Hepatocyte (in vitro differentiated cells): ENCODE results near the gene PLEKHJ1. TPM values are rescaled to one million over a fixed set of nuclear protein-coding genes. Genes with fewer than 3 reads are reported as not detected.

Experiments used
- DNase-seq: peaks from one replicate; pipeline ENCODE4 v3.0.0-alpha.2; 2016; ENCODE audit warnings: low spot score
- H2AFZ ChIP-seq: fragments of 200-600 bp; sonication (generic); 2 replicates; pipeline ENCODE4 v1.6.0; 2016; ENCODE audit warnings: antibody characterized with exemption, mild to moderate bottlenecking
- H3K27ac ChIP-seq: fragments of 200-600 bp; sonication (generic); 2 replicates; pipeline ENCODE4 v1.5.1; 2016; ENCODE audit warnings: mild to moderate bottlenecking
- H3K27me3 ChIP-seq: fragments of 200-600 bp; sonication (generic); 2 replicates; pipeline ENCODE4 v1.6.1; 2016
- H3K36me3 ChIP-seq: fragments of 200-600 bp; sonication (generic); replicated peaks from 2 replicates; pipeline ENCODE4 v1.5.1; 2016; ENCODE audit warnings: low read depth; ENCODE audit not compliant: insufficient read depth
- H3K4me1 ChIP-seq: fragments of 200-600 bp; sonication (generic); 2 replicates; pipeline ENCODE4 v1.5.1; 2016; ENCODE audit warnings: mild to moderate bottlenecking, moderate library complexity; ENCODE audit not compliant: insufficient read depth
- H3K4me2 ChIP-seq: fragments of 200-600 bp; sonication (generic); 2 replicates; pipeline ENCODE4 v1.6.0; 2016
- H3K4me3 ChIP-seq: fragments of 200-600 bp; sonication (generic); 2 replicates; pipeline ENCODE4 v1.5.1; 2016; ENCODE audit warnings: mild to moderate bottlenecking
- H3K79me2 ChIP-seq: fragments of 200-600 bp; sonication (generic); 2 replicates; pipeline ENCODE4 v1.6.0; 2017; ENCODE audit warnings: mild to moderate bottlenecking
- H3K9me2 ChIP-seq: fragments of 200-600 bp; sonication (generic); replicated peaks from 2 replicates; pipeline ENCODE4 v1.6.0; 2017; ENCODE audit warnings: mild to moderate bottlenecking; ENCODE audit not compliant: insufficient read depth
- H3K9me3 ChIP-seq: fragments of 200-600 bp; sonication (generic); 2 replicates; pipeline ENCODE4 v1.5.1; 2016; ENCODE audit warnings: low read depth, mild to moderate bottlenecking
- H4K20me1 ChIP-seq: fragments of 200-600 bp; sonication (generic); 2 replicates; pipeline ENCODE4 v1.6.0; 2016; ENCODE audit warnings: mild to moderate bottlenecking; ENCODE audit not compliant: insufficient read depth, poor library complexity, severe bottlenecking
- CTCF ChIP-seq: fragments of 200-600 bp; sonication (generic); IDR thresholded peaks from 2 replicates; pipeline ENCODE4 v1.5.1; 2016; ENCODE audit warnings: antibody characterized with exemption, mild to moderate bottlenecking; ENCODE audit not compliant: poor library complexity
- EZH2 ChIP-seq: fragments of 200-600 bp; sonication (generic); IDR thresholded peaks from 2 replicates; pipeline ENCODE4 v1.6.1; 2016; ENCODE audit warnings: antibody characterized with exemption, mild to moderate bottlenecking, borderline replicate concordance
- EZH2phosphoT487 ChIP-seq: fragments of 200-600 bp; sonication (generic); IDR thresholded peaks from one replicate; pipeline ENCODE4 v1.6.1; 2018; ENCODE audit warnings: antibody characterized with exemption, mild to moderate bottlenecking, low read depth, moderate library complexity; ENCODE audit not compliant: unreplicated experiment, severe bottlenecking
- WGBS: methylation state at CpG from one replicate; pipeline ENCODE4 v1.1.6; 2016; ENCODE audit warnings: low lambda C conversion rate; ENCODE audit errors: missing lambda C conversion rate; 5-methylcytosine and 5-hydroxymethylcytosine counted together
- microRNA counts: library from miRNA; unstranded; fragments of <30 nt; microRNA quantifications from one replicate; lab custom pipeline; 2017
- microRNA-seq: library from miRNA; unstranded; fragments of <30 nt; microRNA quantifications from one replicate; pipeline ENCODE4, GENCODE V29; 2017
- polyA plus RNA-seq: library from polyadenylated mRNA; unstranded; fragments of >200 nt; fragmentation: Nextera tagmentation; extraction: Ambion mirVana; gene quantifications from 2 replicates; pipeline ENCODE4 v1.2.1, GENCODE V29; 2016
- small RNA-seq: library from RNA; depleted of rRNA; stranded (forward); fragments of <200 nt; gene quantifications from one replicate; pipeline ENCODE3, GENCODE V24; 2014
- total RNA-seq: library from RNA; depleted of rRNA; stranded (reverse); fragments of >200 nt; gene quantifications from 2 replicates; pipeline ENCODE4 v1.2.3, GENCODE V29; 2014

Gene PLEKHJ1
- total and polyA plus RNA-seq, 2 experiments from 2014 or later = 165 to 190 TPM

DNA sequence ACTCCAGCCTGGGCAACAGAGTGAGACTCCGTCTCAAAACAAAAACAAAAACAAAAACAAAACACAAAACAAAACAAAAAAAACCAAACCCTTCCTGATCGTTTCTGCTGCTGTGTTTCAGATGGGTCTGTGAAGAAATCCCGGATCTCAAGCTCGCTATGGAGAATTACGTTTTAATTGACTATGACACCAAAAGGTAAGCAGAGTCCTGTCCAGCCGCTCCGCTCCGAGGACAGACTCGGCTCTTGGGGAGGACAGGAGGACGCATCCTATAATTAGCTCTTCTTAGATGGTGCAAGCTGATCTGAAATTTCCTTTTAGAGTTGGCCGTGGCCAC, 50.4 kb downstream of the PLEKHJ1 start:
- H3K36me3 ChIP-seq = no peaks in the 10 kb centered on the region
- H3K9me3 ChIP-seq = no peaks in the 10 kb centered on the region
- no peak for DNase-seq
- TF ChIP-seq EZH2phosphoT487 (no peak), CTCF (no peak), EZH2 (no peak)
- H3K27me3 ChIP-seq = no peaks in the 10 kb centered on the region
- H3K27ac ChIP-seq = peak overlapping the region; percentile 76
- no peak overlapping the region for H2AFZ ChIP-seq
- H3K79me2 ChIP-seq = peaks cover 75% of the 10 kb centered on the region
- peaks cover 23% of the 10 kb centered on the region for H4K20me1 ChIP-seq
- H3K4me1 ChIP-seq = peaks cover 24% of the 10 kb centered on the region
- H3K4me3 ChIP-seq = no peak overlapping the region
- peak overlapping the region; percentile 63 for H3K4me2 ChIP-seq
- no peaks in the 10 kb centered on the region for H3K9me2 ChIP-seq
- 57% methylated on average over 11 of the region's 11 CpGs for WGBS

DNA sequence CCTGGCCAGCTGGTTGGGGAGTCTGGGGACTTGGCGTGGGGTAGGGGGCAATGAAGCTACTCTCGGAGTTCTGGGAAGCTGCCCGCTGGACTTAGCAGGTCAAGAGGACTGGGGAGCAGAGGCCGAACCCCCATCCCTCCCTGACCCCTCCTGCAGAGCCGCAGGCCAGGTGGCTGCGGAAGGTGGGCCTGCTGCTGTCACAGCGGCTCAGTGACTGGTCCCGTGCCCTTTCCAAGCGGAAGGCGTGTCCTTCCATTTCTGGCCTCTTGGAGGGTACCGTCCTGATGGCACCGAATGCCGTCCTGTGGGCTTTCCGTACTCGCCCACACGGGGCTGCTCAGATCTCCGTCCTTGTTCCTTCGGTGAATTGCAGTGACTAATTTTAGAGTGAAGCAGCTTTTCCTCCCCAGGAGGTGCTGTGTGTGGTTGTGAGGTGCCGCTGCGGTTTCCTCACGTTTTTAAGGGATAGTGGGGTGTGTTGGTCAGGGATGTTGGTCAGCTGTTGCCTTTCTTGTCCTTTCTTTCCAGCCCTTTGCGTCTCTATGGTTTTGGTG, 51.6 kb downstream of the PLEKHJ1 start:
- Histone ChIP-seq H3K9me3 (no peaks in the 10 kb centered on the region), H3K9me2 (no peaks in the 10 kb centered on the region), H3K79me2 (peaks cover 86% of the 10 kb centered on the region), H3K4me2 (no peak overlapping the region), H3K36me3 (no peaks in the 10 kb centered on the region), H3K27me3 (no peaks in the 10 kb centered on the region), H3K27ac (no peak overlapping the region), H3K4me3 (no peak overlapping the region), H2AFZ (no peak overlapping the region), H4K20me1 (peaks cover 30% of the 10 kb centered on the region), H3K4me1 (peaks cover 24% of the 10 kb centered on the region)
- WGBS = 97% methylated on average over 22 of the region's 22 CpGs
- TF ChIP-seq EZH2 (no peak), EZH2phosphoT487 (no peak), CTCF (no peak)
- DNase-seq = no peak

MicroRNAs encoded within 50 kb of the gene (microRNA counts, 767-probe panel; counts per million panel counts)
- not detected for microRNA hsa-miR-1227 (lab: Ali Mortazavi, UCI)

Small RNA genes lying within 50 kb of the gene (microRNA-seq; reads per million reads assigned to microRNA genes)
- gene MIR1227 (16.5 reads per million, percentile 35 among the genes with 10 or more reads in this experiment), gene MIR4321 (not detected)

Small RNA genes lying within 50 kb of the gene (small RNA-seq; reads per million reads assigned to genes)
- gene MIR1227 = 0.34 reads per million, percentile 15 among the genes with 10 or more reads in this experiment

Other genes with a start within 250 kb of the PLEKHJ1 start
- 56.4 and 62.1 TPM in 2 replicates for gene BTBD2, start 220.6 kb downstream of the PLEKHJ1 start, total RNA-seq
- 71.1 and 76.0 TPM in 2 replicates for gene BTBD2, start 220.6 kb downstream of the PLEKHJ1 start, polyA plus RNA-seq
- 90.4 and 98.2 TPM in 2 replicates for gene MKNK2, start 185.1 kb downstream of the PLEKHJ1 start, total RNA-seq
- gene MKNK2, start 185.1 kb downstream of the PLEKHJ1 start, polyA plus RNA-seq = 126 and 136 TPM in 2 replicates
- gene MOB3A, start 140.0 kb downstream of the PLEKHJ1 start, total RNA-seq = 13.5 and 15.7 TPM in 2 replicates
- 25.1 and 27.7 TPM in 2 replicates for gene MOB3A, start 140.0 kb downstream of the PLEKHJ1 start, polyA plus RNA-seq
- gene IZUMO4, start 139.4 kb downstream of the PLEKHJ1 start, total RNA-seq = 0.44 and 1.4 TPM in 2 replicates
- gene IZUMO4, start 139.4 kb downstream of the PLEKHJ1 start, polyA plus RNA-seq = 2.8 and 4.0 TPM in 2 replicates
- gene AP3D1, start 84.8 kb downstream of the PLEKHJ1 start, total RNA-seq = 92.2 and 102 TPM in 2 replicates
- 108 and 109 TPM in 2 replicates for gene AP3D1, start 84.8 kb downstream of the PLEKHJ1 start, polyA plus RNA-seq
- gene DOT1L, start 72.4 kb downstream of the PLEKHJ1 start, total RNA-seq = 6.9 and 9.5 TPM in 2 replicates
- gene DOT1L, start 72.4 kb downstream of the PLEKHJ1 start, polyA plus RNA-seq = 9.1 and 10.7 TPM in 2 replicates
- gene SF3A2, start 495 bp upstream of the PLEKHJ1 start, total RNA-seq = 17.9 and 21.2 TPM in 2 replicates
- gene SF3A2, start 495 bp upstream of the PLEKHJ1 start, polyA plus RNA-seq = 75.3 and 81.1 TPM in 2 replicates
- 3.9 and 8.2 TPM in 2 replicates for gene AMH, start 13.0 kb upstream of the PLEKHJ1 start, total RNA-seq
- 20.9 and 22.3 TPM in 2 replicates for gene AMH, start 13.0 kb upstream of the PLEKHJ1 start, polyA plus RNA-seq
- 0.30 TPM in 1 of 2 replicates, not detected in the other for gene JSRP1, start 20.1 kb upstream of the PLEKHJ1 start, total RNA-seq
- 0.91 and 0.93 TPM in 2 replicates for gene JSRP1, start 20.1 kb upstream of the PLEKHJ1 start, polyA plus RNA-seq
- gene PEAK3, start 45.8 kb upstream of the PLEKHJ1 start, total RNA-seq = not detected in 2 replicates
- gene PEAK3, start 45.8 kb upstream of the PLEKHJ1 start, polyA plus RNA-seq = 0.15 and 0.57 TPM in 2 replicates
- not detected in 2 replicates for gene LINGO3, start 71.8 kb upstream of the PLEKHJ1 start, total RNA-seq
- gene LINGO3, start 71.8 kb upstream of the PLEKHJ1 start, polyA plus RNA-seq = not detected in 2 replicates
- gene LSM7, start 92.3 kb upstream of the PLEKHJ1 start, total RNA-seq = 162 and 190 TPM in 2 replicates
- gene LSM7, start 92.3 kb upstream of the PLEKHJ1 start, polyA plus RNA-seq = 150 and 151 TPM in 2 replicates
- 27.4 and 40.9 TPM in 2 replicates for gene SPPL2B, start 92.4 kb upstream of the PLEKHJ1 start, total RNA-seq
- gene SPPL2B, start 92.4 kb upstream of the PLEKHJ1 start, polyA plus RNA-seq = 87.7 and 135 TPM in 2 replicates
- 0.23 TPM in 1 of 2 replicates, not detected in the other for gene TMPRSS9, start 123.9 kb upstream of the PLEKHJ1 start, total RNA-seq
- not detected in 2 replicates for gene TMPRSS9, start 123.9 kb upstream of the PLEKHJ1 start, polyA plus RNA-seq
- gene TIMM13, start 191.3 kb upstream of the PLEKHJ1 start, total RNA-seq = 38.3 and 47.4 TPM in 2 replicates
- gene TIMM13, start 191.3 kb upstream of the PLEKHJ1 start, polyA plus RNA-seq = 188 and 213 TPM in 2 replicates
- 44.7 and 48.4 TPM in 2 replicates for gene LMNB2, start 220.6 kb upstream of the PLEKHJ1 start, total RNA-seq
- gene LMNB2, start 220.6 kb upstream of the PLEKHJ1 start, polyA plus RNA-seq = 28.9 and 42.0 TPM in 2 replicates
- 126 and 129 TPM in 2 replicates for gene GADD45B, start 239.8 kb upstream of the PLEKHJ1 start, total RNA-seq
- 229 and 299 TPM in 2 replicates for gene GADD45B, start 239.8 kb upstream of the PLEKHJ1 start, polyA plus RNA-seq